WTC11 (cell line): ENCODE data around the gene HHAT.

Experiments
- CREM ChIP-seq: sonication (generic); formaldehyde crosslinking; IDR thresholded peaks from 2 replicates; pipeline ENCODE4 v1.8.1; 2022; ENCODE audit warnings: mild to moderate bottlenecking, missing genetic modification reagents, moderate library complexity
- ETV6 ChIP-seq: sonication (generic); formaldehyde crosslinking; IDR thresholded peaks from 2 replicates; pipeline ENCODE4 v1.8.1; 2022; ENCODE audit warnings: mild to moderate bottlenecking, missing genetic modification reagents
- TCF7 ChIP-seq: sonication (generic); formaldehyde crosslinking; IDR thresholded peaks from 2 replicates; pipeline ENCODE4 v1.8.0; 2022; ENCODE audit warnings: mild to moderate bottlenecking, low read depth, missing genetic modification reagents, moderate library complexity
- ZNF232 ChIP-seq: sonication (generic); formaldehyde crosslinking; IDR thresholded peaks from 2 replicates; pipeline ENCODE4 v1.8.0; 2022; ENCODE audit warnings: mild to moderate bottlenecking, missing genetic modification reagents
- TF ChIP-seq, protein P1 (sequence below): fragments of 200-600 bp; IDR thresholded peaks from 2 replicates; pipeline ENCODE4 v1.8.0; 2022; ENCODE audit warnings: antibody characterized with exemption
- TF ChIP-seq, protein P2 (sequence below): sonication (generic); formaldehyde crosslinking; IDR thresholded peaks from 2 replicates; pipeline ENCODE4 v1.8.0; 2022; ENCODE audit warnings: mild to moderate bottlenecking, missing genetic modification reagents
- TF ChIP-seq, protein P3 (sequence below): sonication (generic); formaldehyde crosslinking; IDR thresholded peaks from 2 replicates; pipeline ENCODE4 v1.8.0; 2022; ENCODE audit warnings: mild to moderate bottlenecking, missing genetic modification reagents

DNA sequence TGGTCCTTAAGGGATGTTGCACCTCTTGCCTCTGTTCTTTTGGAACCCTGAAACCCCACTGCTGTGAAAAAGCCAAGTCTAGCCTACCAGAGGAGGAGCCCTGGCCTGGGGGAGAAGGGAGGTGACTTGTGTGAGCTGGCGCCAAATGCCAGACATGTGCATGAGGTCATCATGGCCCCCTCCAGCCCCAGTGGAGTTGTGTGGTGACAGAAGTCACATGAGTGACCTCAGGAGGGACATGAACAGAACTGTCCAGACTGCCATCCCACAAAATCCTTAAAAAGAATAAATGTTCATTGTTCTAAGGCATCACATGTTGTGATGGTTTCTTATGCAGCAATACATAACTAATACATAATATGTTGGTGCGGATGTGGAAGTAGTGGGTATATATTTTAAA, 10.8 kb downstream of the HHAT start:
- no peak for TF ChIP-seq ZNF232
- TF ChIP-seq, protein P1, sequence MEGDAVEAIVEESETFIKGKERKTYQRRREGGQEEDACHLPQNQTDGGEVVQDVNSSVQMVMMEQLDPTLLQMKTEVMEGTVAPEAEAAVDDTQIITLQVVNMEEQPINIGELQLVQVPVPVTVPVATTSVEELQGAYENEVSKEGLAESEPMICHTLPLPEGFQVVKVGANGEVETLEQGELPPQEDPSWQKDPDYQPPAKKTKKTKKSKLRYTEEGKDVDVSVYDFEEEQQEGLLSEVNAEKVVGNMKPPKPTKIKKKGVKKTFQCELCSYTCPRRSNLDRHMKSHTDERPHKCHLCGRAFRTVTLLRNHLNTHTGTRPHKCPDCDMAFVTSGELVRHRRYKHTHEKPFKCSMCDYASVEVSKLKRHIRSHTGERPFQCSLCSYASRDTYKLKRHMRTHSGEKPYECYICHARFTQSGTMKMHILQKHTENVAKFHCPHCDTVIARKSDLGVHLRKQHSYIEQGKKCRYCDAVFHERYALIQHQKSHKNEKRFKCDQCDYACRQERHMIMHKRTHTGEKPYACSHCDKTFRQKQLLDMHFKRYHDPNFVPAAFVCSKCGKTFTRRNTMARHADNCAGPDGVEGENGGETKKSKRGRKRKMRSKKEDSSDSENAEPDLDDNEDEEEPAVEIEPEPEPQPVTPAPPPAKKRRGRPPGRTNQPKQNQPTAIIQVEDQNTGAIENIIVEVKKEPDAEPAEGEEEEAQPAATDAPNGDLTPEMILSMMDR, result no peak
- TF ChIP-seq ETV6 (CRISPR knock-in tag), result no peak
- no peak for TF ChIP-seq CREM (CRISPR knock-in tag)
- TF ChIP-seq, protein P2, sequence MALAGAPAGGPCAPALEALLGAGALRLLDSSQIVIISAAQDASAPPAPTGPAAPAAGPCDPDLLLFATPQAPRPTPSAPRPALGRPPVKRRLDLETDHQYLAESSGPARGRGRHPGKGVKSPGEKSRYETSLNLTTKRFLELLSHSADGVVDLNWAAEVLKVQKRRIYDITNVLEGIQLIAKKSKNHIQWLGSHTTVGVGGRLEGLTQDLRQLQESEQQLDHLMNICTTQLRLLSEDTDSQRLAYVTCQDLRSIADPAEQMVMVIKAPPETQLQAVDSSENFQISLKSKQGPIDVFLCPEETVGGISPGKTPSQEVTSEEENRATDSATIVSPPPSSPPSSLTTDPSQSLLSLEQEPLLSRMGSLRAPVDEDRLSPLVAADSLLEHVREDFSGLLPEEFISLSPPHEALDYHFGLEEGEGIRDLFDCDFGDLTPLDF, result no peak
- TF ChIP-seq TCF7 (CRISPR knock-in tag), result no peak
- TF ChIP-seq, protein P3, sequence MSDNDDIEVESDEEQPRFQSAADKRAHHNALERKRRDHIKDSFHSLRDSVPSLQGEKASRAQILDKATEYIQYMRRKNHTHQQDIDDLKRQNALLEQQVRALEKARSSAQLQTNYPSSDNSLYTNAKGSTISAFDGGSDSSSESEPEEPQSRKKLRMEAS (CRISPR knock-in tag), result no peak
